NB4 (cell line): ENCODE data around the gene TP53.

Experiments
- POLR2A ChIP-seq: IDR thresholded peaks from 2 replicates; pipeline ENCODE4 v1.6.1; 2011; ENCODE audit warnings: mild to moderate bottlenecking; ENCODE audit not compliant: insufficient read length; ENCODE audit errors: extremely low read depth
- TF ChIP-seq, protein P1 (sequence below): IDR thresholded peaks from one replicate; pipeline ENCODE4 v1.5.1; 2012; ENCODE audit warnings: low read depth, low read length

GRCh38 chr17:7676533-7676932, 10.8 kb downstream of the TP53 start:
- TF ChIP-seq, protein P1, sequence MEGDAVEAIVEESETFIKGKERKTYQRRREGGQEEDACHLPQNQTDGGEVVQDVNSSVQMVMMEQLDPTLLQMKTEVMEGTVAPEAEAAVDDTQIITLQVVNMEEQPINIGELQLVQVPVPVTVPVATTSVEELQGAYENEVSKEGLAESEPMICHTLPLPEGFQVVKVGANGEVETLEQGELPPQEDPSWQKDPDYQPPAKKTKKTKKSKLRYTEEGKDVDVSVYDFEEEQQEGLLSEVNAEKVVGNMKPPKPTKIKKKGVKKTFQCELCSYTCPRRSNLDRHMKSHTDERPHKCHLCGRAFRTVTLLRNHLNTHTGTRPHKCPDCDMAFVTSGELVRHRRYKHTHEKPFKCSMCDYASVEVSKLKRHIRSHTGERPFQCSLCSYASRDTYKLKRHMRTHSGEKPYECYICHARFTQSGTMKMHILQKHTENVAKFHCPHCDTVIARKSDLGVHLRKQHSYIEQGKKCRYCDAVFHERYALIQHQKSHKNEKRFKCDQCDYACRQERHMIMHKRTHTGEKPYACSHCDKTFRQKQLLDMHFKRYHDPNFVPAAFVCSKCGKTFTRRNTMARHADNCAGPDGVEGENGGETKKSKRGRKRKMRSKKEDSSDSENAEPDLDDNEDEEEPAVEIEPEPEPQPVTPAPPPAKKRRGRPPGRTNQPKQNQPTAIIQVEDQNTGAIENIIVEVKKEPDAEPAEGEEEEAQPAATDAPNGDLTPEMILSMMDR, result no peak
- no peak for TF ChIP-seq POLR2A
